ENCODE measurements around the gene TCF4.

TCF4 gene

DNA sequence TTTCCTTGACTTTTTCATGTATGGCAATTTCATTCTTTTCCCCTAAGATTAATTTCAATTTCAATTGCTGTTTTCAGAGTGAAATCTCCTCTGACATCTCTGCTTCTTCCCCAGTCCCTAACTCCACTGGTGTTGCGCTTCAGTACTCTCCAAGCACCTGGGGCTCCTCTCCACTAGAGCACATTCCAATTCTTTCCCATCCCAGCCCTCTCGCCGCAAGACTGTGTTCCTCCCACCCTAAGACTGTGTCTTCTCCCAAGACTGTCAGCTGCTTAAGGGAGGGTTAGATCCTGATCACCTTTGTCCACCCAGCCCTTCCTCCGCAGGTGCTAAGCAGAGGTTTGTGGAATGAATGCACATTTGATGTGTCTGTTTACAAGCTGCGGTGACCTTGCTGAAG is 373.0 kb downstream of the TCF4 start:
- no peak for DNase-seq

DNA sequence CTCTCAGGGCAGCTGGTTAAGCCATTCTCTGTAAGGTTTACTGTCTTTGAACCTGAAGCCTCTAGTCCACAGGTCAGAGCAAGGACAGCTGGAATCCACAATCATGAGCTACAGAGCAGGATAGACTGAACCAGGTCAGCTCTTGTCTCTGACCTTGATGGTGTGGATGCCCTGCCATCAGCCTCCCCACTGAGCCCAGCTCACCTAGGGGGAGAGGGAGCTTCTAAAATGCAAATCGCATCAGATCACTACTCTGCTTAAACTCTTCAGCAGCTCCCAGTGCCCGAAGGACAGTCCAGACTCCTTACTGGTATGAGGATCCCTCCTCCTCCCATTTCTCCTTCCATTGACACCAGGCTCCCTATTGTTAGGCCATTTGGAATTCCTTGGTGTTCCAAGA is 373.5 kb downstream of the TCF4 start:
- DNase-seq = no peak

DNA sequence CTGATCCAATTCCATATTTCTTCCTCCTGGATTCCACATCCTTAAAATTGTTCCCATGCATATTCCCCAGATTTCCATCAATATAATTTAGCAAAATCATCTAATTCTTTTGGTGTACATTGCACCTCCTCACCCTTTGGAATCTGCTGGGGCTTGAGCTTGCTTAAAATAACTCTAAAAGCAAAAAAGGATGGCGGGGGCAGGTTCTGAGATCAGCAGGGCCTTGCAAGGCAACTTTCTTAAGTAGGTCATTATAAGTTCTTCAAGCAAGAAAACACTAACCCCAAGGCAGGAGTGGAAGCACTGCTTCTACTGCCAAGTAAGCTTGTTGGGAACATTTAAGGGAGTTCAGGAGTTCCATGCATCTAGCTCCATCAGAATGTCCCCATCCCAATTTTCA is 374.4 kb downstream of the TCF4 start:
- DNase-seq = no peak

DNA sequence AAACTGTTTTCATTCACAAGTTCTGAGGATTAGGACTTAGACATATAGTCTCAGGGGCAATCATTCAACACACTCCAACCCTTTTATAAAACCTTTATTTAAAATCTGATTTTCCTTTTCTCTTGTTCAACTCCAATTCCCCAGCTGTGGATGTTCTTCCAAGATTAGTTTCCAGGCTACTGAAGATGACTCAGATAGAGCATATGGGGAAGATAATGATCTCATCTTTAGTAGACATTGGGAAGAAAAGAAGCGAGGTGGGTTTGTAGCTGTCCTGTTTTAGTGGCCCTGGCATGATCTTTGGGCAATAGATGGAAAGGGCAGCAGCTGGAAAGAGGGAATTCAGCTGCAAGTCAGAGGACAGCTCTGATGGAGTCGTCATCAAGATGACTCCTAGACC is 381.1 kb downstream of the TCF4 start:
- DNase-seq = no peak

DNA sequence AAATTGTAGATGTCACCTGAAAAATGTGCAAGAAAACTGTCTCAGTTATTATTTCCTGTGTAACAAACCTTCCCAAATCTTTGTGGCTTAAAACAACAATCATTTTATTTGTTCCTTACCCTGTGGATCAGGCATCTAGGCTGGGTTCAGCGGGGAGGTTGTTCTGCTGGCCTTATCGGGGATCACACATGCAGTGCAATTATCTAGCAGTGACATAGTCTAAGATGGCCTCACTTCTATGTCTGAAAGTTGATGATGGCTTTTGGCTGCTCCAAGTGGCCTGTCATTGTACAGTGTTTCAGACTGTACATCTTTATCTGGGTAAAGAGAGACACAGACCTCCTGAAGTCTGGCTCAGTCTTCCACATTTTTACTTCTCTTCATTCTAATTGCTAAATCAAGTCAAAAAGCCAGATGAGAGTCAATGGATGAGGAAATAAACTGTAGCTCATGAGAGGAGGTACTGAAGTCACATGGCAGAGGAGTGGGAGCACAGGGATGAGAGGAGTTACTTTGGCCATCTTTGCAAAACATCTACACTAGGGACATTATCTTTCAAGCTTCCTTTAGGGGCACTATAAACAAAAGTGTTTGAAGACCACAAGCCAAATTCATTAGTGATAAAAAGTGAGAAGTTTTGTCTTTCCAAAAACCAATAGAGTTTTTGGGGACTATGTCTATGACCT is 385.6 kb downstream of the TCF4 start:
- no peak for DNase-seq

GRCh38 chr18:55199291-55199963 is 388.6 kb downstream of the TCF4 start:
- DNase-seq = no peak

GRCh38 chr18:55195863-55196262 is 392.1 kb downstream of the TCF4 start:
- no peak for DNase-seq

GRCh38 chr18:55189972-55190371 is 398.0 kb downstream of the TCF4 start:
- no peak for DNase-seq

GRCh38 chr18:55186588-55186987 is 401.4 kb downstream of the TCF4 start:
- DNase-seq = no peak

GRCh38 chr18:55185391-55185790 is 402.6 kb downstream of the TCF4 start:
- DNase-seq = no peak

DNA sequence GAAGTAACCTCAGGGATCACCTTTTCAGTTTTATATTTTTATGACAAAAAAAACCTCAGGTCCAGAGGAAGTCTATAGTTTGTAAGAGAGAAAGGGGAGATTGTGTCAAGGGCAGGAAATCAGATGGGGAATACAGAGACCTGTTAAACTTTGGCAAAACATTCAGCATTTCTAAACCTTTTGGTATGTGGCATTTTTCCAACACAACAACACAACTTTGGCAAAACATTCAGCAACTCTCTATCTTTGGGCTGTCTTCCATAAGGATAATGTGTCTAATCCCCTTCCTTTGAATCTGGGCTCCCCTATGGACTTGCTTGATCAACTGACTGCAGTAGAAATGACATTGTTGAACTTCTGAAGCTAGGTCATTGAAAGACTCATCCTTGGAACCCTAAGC is 408.2 kb downstream of the TCF4 start:
- DNase-seq = no peak

DNA sequence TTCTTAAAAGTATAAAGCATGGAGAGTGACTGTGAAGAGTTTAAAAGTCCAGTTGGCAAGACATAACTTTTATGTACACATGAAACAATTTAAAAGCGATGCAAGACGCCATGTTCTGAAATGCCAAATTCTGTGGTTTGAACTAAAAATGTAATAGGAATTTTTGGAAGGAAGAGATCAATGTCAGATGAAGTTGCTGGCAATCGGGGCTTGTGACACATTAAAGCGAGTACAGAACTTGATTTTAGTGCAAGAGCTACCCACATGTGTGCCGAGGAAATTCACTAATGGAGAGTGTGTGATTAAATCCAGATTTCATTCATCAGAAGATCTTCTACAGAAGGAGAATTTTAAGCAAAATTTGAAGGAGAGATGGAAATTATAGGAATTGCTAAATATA is 408.6 kb downstream of the TCF4 start:
- no peak for DNase-seq

- DNase-seq = no peak
Observed at GRCh38 chr18:55173291-55173690, 414.7 kb downstream of the TCF4 start.

Measured in activated gamma-delta T cell treated with Interleukin-2 at 50 U/mL for 16 hours (primary cell).